Stimulated activated CD8-positive, alpha-beta memory T cell treated with anti-CD3 and anti-CD28 coated beads, Interleukin-7, amount 100 ng/mL, for 1 hour (primary cell): ENCODE results near the gene ZFP91.

ENCODE experiments used
- DNase-seq, 2 donors: peaks; one replicate each; pipeline ENCODE4 v3.0.0-alpha.2; 2020; ENCODE audit warnings: low read depth in 2 of 2

Gene ZFP91

GRCh38 chr11:58659910-58660570, 81.2 kb downstream of the ZFP91 start:
- no peak for DNase-seq
